Endodermal cell (in vitro differentiated cells): ENCODE measurements around the gene COQ3. TPM values are rescaled to one million over a fixed set of nuclear protein-coding genes. Genes with fewer than 3 reads are reported as not detected.
"Not testable (repeated sequence)": the region's sequence is repeated elsewhere in the genome, so short reads cannot be mapped to it uniquely, and the experiment has no call there.

Source experiments
- DNase-seq: peaks from one replicate; pipeline ENCODE4 v3.0.0-alpha.2; 2017
- H3K27ac ChIP-seq: 2 replicates; pipeline ENCODE4 v1.5.1; 2013; ENCODE audit warnings: mild to moderate bottlenecking, low read depth, low read length, moderate library complexity
- H3K27me3 ChIP-seq: 2 replicates; pipeline ENCODE4 v1.6.1; 2013; ENCODE audit warnings: mild to moderate bottlenecking, low read length, moderate library complexity; ENCODE audit not compliant: insufficient read depth, control insufficient read depth, poor library complexity, severe bottlenecking
- H3K36me3 ChIP-seq: 2 replicates; pipeline ENCODE4 v1.7.0; 2013; ENCODE audit warnings: mild to moderate bottlenecking, low read length, moderate library complexity; ENCODE audit not compliant: control insufficient read depth, insufficient read depth
- H3K4me1 ChIP-seq: one replicate; pipeline ENCODE4 v1.7.0; 2013; ENCODE audit warnings: low read length; ENCODE audit not compliant: control insufficient read depth, insufficient read depth
- H3K4me3 ChIP-seq: 2 replicates; pipeline ENCODE4 v1.5.1; 2013; ENCODE audit warnings: mild to moderate bottlenecking, low read length, moderate library complexity
- H3K9ac ChIP-seq: 2 replicates; pipeline ENCODE4 v1.6.1; 2013; ENCODE audit warnings: mild to moderate bottlenecking, low read length, moderate library complexity; ENCODE audit not compliant: poor library complexity, severe bottlenecking; ENCODE audit errors: extremely low read depth
- H3K9me3 ChIP-seq: 2 replicates; pipeline ENCODE4 v1.6.1; 2013; ENCODE audit warnings: mild to moderate bottlenecking, low read length, moderate library complexity; ENCODE audit not compliant: control insufficient read depth
- H3K27ac Mint-ChIP-seq: 2 replicates; pipeline ENCODE4 v1.8.0; 2020; ENCODE audit warnings: mixed read lengths
- H3K27me3 Mint-ChIP-seq: 2 replicates; pipeline ENCODE4 v1.8.0; 2021; ENCODE audit warnings: mild to moderate bottlenecking, mixed read lengths; ENCODE audit not compliant: insufficient read depth
- H3K36me3 Mint-ChIP-seq: 2 replicates; pipeline ENCODE4 v1.8.0; 2020; ENCODE audit warnings: low read depth, mixed read lengths
- H3K4me1 Mint-ChIP-seq: 2 replicates; pipeline ENCODE4 v1.8.0; 2020; ENCODE audit warnings: mixed read lengths
- H3K4me3 Mint-ChIP-seq: 2 replicates; pipeline ENCODE4 v1.8.0; 2020; ENCODE audit warnings: mild to moderate bottlenecking, moderate library complexity, mixed read lengths
- H3K9me3 Mint-ChIP-seq: 2 replicates; pipeline ENCODE4 v1.8.0; 2020; ENCODE audit warnings: mild to moderate bottlenecking, mixed read lengths
- WGBS, 2 experiments: methylation state at CpG; one replicate each; pipeline versions ENCODE4 v1.1.5 to v1.1.7; 2013; ENCODE audit warnings: missing lambda C conversion rate in 2 of 2, mixed read lengths in 1 of 2; ENCODE audit not compliant: insufficient coverage in 1 of 2, insufficient read length in 1 of 2; 5-methylcytosine and 5-hydroxymethylcytosine counted together
- total RNA-seq, 2 donors: library from RNA; stranded (reverse); fragmentation: NEBNext Ultra II Directional in 1 of 2; extraction: Animal tissue kit (Norgen Biotek cat#: 25700) in 1 of 2; gene quantifications; 2 replicates in 1 of 2; 3 replicates in 1 of 2; pipeline ENCODE4 v1.2.1, GENCODE V29; 2021
- TF ChIP-seq, protein P1 (sequence below): fragments of 200-600 bp; sonication (generic); conservative IDR thresholded peaks from 2 replicates; pipeline ENCODE4 v1.5.0; 2021; ENCODE audit warnings: antibody characterized with exemption, mild to moderate bottlenecking

The COQ3 gene
- total RNA-seq, 2 donors from 2014 or later, result 8.7 to 15.2 TPM

DNA sequence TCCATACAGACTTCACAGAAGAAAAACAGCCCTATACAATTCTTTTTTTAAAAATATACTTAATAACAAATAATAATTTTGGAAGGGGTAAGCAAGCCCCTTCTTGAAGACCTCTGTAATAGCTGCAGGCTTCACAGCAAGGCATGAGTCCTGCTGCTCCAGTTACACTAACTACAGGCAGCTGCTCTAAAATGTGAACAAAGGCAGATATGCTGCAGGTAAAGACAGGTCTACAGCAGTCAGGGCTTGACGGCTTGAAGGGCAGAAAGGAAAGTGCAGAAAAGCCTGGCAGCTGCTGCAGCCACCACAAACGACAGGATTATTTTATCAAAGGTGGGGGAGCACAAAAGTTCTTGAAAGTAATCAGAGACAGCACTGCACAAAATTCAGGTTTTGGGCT, 55.8 kb downstream of the COQ3 start:
- Histone ChIP-seq H3K27me3 (no peaks in the 10 kb centered on the region), H3K27ac (no peak overlapping the region), H3K9me3 (no peaks in the 10 kb centered on the region), H3K36me3 (no peaks in the 10 kb centered on the region), H3K4me3 (no peak overlapping the region), H3K4me1 (no peaks in the 10 kb centered on the region), H3K9ac (no peak overlapping the region)
- H3K27ac Mint-ChIP-seq, result no peak overlapping the region
- H3K4me1 Mint-ChIP-seq, result peaks cover 5% of the 10 kb centered on the region
- H3K27me3 Mint-ChIP-seq, result no peaks in the 10 kb centered on the region
- no peak for DNase-seq
- WGBS, 2 experiments, result 78 to 87% methylated on average over 2 of the region's 2 CpGs
- TF ChIP-seq, protein P1, sequence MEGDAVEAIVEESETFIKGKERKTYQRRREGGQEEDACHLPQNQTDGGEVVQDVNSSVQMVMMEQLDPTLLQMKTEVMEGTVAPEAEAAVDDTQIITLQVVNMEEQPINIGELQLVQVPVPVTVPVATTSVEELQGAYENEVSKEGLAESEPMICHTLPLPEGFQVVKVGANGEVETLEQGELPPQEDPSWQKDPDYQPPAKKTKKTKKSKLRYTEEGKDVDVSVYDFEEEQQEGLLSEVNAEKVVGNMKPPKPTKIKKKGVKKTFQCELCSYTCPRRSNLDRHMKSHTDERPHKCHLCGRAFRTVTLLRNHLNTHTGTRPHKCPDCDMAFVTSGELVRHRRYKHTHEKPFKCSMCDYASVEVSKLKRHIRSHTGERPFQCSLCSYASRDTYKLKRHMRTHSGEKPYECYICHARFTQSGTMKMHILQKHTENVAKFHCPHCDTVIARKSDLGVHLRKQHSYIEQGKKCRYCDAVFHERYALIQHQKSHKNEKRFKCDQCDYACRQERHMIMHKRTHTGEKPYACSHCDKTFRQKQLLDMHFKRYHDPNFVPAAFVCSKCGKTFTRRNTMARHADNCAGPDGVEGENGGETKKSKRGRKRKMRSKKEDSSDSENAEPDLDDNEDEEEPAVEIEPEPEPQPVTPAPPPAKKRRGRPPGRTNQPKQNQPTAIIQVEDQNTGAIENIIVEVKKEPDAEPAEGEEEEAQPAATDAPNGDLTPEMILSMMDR, result no peak
- peaks cover 2% of the 10 kb centered on the region for H3K36me3 Mint-ChIP-seq
- H3K9me3 Mint-ChIP-seq, result no peaks in the 10 kb centered on the region
- H3K4me3 Mint-ChIP-seq, result no peak overlapping the region

DNA sequence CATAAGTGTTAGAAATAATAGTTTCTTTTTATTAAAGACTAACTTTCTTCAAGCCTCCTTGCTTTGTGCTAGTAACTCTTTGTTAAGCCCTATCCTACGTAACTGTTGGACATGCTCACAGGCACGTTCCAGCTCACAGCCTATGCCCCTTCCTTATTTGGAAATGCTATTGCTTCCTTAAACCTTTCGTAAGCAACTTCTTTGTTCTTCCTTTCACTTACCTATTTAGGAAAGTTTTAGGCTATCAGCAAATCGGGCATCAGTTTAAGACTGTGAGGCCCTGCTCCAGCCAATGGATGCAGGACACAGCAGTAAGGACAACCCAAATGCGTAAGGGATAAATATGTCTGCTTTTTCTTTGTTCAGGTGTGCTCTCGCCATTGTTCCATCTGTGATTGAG, 58.7 kb downstream of the COQ3 start:
- H3K9me3 ChIP-seq, H3K4me3 Mint-ChIP-seq, H3K4me1 Mint-ChIP-seq, H3K27me3 ChIP-seq, H3K4me3 ChIP-seq, DNase-seq, H3K4me1 ChIP-seq, H3K27me3 Mint-ChIP-seq, H3K9me3 Mint-ChIP-seq, H3K27ac Mint-ChIP-seq, H3K36me3 ChIP-seq, H3K36me3 Mint-ChIP-seq, H3K9ac ChIP-seq, H3K27ac ChIP-seq: not testable (repeated sequence)
- 84 to 87% methylated on average over 5 to 6 of the region's 6 CpGs for WGBS, 2 experiments

- Mint-ChIP-seq H3K4me3 (no peak overlapping the region), H3K36me3 (peaks cover under 1% of the 10 kb centered on the region), H3K27ac (peak overlapping the region; percentile 29), H3K9me3 (no peaks in the 10 kb centered on the region), H3K27me3 (no peaks in the 10 kb centered on the region), H3K4me1 (peaks cover 5% of the 10 kb centered on the region)
- TF ChIP-seq, protein P1, result peak; percentile 76
- Histone ChIP-seq H3K9me3 (no peaks in the 10 kb centered on the region), H3K4me3 (no peak overlapping the region), H3K27me3 (no peaks in the 10 kb centered on the region), H3K9ac (no peak overlapping the region), H3K36me3 (no peaks in the 10 kb centered on the region), H3K27ac (no peak overlapping the region), H3K4me1 (no peaks in the 10 kb centered on the region)
- 54 to 68% methylated on average over 2 of the region's 2 CpGs for WGBS, 2 experiments
- peak; percentile 72 for DNase-seq
These were observed 59.4 kb downstream of the COQ3 start for GRCh38 chr6:99334526-99335127.

DNA sequence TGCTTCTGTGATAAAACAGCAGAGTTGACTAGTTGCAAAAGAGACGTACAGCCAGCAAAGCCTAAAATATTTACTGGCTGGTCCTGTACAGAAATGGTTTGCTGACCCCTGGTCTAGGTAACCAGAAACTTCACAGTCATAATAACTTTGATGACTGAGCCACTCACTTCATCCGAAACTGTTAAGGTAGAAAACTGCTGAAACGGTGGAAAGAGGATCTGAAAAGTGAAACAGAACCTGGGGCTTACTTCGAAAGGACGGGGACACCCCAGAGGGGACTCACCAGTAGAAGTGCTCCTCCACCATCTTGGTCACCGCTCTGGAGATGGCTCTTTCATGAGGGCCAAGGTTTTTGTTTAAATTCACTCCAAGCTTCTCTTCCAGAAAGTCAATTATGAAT, 60.9 kb downstream of the COQ3 start:
- H3K4me3 ChIP-seq, result no peak overlapping the region
- Mint-ChIP-seq H3K36me3 (no peaks in the 10 kb centered on the region), H3K27me3 (no peaks in the 10 kb centered on the region), H3K9me3 (no peaks in the 10 kb centered on the region), H3K27ac (no peak overlapping the region), H3K4me3 (no peak overlapping the region), H3K4me1 (peaks cover 5% of the 10 kb centered on the region)
- 93 to 96% methylated on average over 5 to 6 of the region's 6 CpGs for WGBS, 2 experiments
- TF ChIP-seq, protein P1, result no peak
- no peak for DNase-seq
- no peak overlapping the region for H3K9ac ChIP-seq
- no peak overlapping the region for H3K27ac ChIP-seq
- H3K4me1 ChIP-seq, result no peaks in the 10 kb centered on the region
- H3K36me3 ChIP-seq, result no peaks in the 10 kb centered on the region
- H3K9me3 ChIP-seq, result no peaks in the 10 kb centered on the region
- no peaks in the 10 kb centered on the region for H3K27me3 ChIP-seq
